ENCODE data around the gene PHF21A.

DNA sequence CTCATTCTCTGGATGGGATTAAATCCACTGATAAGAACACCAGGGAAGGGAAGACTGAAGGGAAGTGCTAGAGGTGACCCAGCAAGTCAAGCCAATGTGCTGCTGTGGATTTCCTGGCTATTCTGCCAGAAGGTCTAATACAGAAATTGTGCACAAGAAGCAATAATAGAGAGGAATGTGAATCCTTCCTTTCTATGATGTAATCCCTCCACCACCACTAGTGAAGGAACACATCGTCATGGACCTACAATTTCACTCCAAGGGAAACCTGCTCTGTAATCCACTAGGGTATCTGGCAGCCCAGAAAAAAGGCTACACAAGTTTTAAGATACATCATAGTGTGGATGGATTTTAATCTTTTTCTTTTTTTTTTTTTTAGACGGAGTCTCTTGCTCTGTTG is 181.4 kb downstream of the PHF21A start:
- TF ChIP-seq EZH2 (IDR thresholded peaks at IDR 0.05): no peak
- TF ChIP-seq, protein P1, sequence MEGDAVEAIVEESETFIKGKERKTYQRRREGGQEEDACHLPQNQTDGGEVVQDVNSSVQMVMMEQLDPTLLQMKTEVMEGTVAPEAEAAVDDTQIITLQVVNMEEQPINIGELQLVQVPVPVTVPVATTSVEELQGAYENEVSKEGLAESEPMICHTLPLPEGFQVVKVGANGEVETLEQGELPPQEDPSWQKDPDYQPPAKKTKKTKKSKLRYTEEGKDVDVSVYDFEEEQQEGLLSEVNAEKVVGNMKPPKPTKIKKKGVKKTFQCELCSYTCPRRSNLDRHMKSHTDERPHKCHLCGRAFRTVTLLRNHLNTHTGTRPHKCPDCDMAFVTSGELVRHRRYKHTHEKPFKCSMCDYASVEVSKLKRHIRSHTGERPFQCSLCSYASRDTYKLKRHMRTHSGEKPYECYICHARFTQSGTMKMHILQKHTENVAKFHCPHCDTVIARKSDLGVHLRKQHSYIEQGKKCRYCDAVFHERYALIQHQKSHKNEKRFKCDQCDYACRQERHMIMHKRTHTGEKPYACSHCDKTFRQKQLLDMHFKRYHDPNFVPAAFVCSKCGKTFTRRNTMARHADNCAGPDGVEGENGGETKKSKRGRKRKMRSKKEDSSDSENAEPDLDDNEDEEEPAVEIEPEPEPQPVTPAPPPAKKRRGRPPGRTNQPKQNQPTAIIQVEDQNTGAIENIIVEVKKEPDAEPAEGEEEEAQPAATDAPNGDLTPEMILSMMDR (IDR thresholded peaks at IDR 0.05): no peak

Data from neural progenitor cell (in vitro differentiated cells).